ENCODE measurements around the gene GTF2F1.

Gene GTF2F1

DNA sequence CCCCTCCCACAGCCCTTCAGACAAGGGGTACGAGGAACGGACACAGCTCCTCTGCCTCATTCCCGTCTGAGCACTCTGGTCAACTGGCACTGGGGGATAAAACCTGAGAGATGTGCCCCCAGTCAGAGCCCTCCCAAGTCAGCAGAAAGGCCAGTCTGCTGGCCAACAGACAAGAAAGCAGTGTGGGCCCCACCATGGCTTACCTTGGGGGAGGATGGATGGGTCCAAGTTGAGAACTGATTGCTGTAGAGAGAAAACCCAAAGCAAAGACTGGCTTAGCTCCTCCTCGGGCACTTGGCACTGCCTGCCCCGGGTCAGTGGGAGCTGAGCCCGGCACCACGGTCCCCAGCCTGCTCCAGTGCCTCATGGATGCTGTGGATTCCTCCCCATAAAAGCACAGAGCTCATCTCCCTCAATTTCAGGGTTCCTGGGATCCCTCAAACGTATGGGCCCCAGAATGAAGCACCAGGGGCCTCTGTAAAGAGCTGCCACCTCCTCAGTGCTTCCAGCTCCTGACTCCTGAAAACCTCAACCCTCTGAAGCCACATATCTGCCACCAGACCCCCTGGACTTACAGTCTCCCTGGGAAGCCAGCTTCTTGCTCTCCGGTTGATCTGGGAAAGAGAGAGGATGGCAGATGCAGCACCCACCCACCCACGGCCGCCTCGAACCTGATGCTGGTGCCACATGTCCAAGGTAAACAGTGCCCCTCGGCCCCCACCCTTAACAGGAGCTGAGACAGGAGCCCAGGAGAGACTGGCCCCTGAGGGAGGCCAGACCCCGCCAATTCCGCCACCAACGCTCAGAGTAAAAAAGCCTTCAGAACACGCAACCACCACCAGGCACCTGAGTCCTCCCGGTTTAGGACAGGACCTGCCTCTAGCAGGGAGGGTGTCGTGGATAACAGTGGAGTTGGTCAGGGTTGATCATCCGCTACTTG is 28.4 kb upstream of the GTF2F1 start:
- Histone ChIP-seq H3K4me3 (ENCODE audit: low read depth in 1 of 2, low read length in 1 of 2) (no peak overlapping the region), H3K4me1 (ENCODE audit: control insufficient read depth in 1 of 2, insufficient read depth in 1 of 2, low read depth in 1 of 2, low read length in 1 of 2) (peaks cover 18 to 19% of the 10 kb centered on the region in 2 experiments), H3K27ac (no peak overlapping the region), H3K27me3 (no peaks in the 10 kb centered on the region), H3K36me3 (peaks cover 50% of the 10 kb centered on the region), H3K9me3 (no peaks in the 10 kb centered on the region)
- TF ChIP-seq, protein P1, sequence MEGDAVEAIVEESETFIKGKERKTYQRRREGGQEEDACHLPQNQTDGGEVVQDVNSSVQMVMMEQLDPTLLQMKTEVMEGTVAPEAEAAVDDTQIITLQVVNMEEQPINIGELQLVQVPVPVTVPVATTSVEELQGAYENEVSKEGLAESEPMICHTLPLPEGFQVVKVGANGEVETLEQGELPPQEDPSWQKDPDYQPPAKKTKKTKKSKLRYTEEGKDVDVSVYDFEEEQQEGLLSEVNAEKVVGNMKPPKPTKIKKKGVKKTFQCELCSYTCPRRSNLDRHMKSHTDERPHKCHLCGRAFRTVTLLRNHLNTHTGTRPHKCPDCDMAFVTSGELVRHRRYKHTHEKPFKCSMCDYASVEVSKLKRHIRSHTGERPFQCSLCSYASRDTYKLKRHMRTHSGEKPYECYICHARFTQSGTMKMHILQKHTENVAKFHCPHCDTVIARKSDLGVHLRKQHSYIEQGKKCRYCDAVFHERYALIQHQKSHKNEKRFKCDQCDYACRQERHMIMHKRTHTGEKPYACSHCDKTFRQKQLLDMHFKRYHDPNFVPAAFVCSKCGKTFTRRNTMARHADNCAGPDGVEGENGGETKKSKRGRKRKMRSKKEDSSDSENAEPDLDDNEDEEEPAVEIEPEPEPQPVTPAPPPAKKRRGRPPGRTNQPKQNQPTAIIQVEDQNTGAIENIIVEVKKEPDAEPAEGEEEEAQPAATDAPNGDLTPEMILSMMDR (IDR thresholded peaks at IDR 0.05): no peak

DNA sequence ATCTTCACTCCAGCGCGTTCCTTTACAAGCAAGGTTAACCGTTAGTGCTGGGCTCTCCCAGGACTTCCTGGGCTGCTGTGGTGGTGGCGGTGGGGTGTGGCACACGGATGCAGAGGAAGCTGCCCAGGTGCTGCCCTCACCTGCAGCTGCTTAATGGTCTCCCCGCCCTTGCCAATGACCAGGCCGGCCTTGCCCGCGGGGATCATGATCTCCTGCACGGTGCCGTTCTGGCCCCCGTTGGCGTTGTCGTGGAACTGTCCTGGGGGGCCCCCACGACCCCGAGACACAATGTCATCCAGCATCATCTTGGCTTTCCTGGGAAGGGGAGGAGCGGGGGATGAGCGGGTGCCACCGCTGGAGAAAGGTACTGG is 25.6 kb upstream of the GTF2F1 start:
- Histone ChIP-seq H3K9me3 (no peaks in the 10 kb centered on the region), H3K4me1 (ENCODE audit: control insufficient read depth in 1 of 2, insufficient read depth in 1 of 2, low read depth in 1 of 2, low read length in 1 of 2) (peaks cover 5 to 7% of the 10 kb centered on the region in 2 experiments), H3K36me3 (peaks cover 76% of the 10 kb centered on the region), H3K4me3 (ENCODE audit: low read depth in 1 of 2, low read length in 1 of 2) (no peak overlapping the region), H3K27ac (no peak overlapping the region), H3K27me3 (no peaks in the 10 kb centered on the region)
- TF ChIP-seq, protein P1 (IDR thresholded peaks at IDR 0.05): no peak

DNA sequence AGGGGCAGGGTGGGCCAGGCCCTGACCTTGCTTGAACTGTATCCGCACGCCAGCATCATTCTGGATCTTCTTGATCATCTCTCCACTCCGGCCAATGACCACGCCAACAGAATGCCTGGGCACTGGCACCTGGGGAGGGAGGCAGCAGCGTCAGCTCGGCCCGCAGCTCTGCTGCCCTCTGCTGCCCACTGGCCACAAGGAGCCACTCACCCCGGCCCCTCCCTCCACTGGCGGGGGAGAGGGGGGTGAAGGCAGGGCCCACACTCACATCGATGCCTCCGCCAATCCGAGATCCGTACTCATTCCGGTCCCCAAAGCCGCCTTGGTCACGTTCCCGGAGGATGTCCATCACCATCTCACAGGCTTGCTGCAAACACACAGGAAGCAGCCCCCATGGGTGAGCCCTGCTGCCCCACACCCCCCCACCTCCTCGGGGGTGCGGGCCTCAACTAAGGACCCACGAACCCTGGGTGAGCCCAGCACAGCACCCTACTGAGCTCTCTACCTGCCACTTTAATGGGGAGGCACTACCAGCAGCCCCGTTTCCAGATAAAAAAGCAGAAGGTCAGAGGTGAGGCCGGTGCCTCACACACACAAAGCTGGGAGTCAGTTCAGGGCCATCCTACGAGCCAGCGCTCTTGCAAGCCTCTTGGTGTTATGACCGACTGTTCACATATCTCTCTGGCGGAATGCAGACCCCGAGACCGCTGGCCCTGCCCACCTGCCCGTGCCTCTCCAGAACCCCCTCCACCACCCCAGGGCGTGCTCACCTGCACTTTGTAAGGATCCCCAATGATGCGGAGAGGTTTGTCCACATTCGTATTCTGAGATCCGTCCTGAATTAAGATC is 25.0 kb upstream of the GTF2F1 start:
- H3K27me3 ChIP-seq: no peaks in the 10 kb centered on the region
- no peak overlapping the region for H3K27ac ChIP-seq
- no peak overlapping the region for H3K4me3 ChIP-seq (ENCODE audit: low read depth in 1 of 2, low read length in 1 of 2)
- peaks cover 0 to under 1% of the 10 kb centered on the region in 2 experiments for H3K4me1 ChIP-seq (ENCODE audit: control insufficient read depth in 1 of 2, insufficient read depth in 1 of 2, low read depth in 1 of 2, low read length in 1 of 2)
- H3K36me3 ChIP-seq: peaks cover 76% of the 10 kb centered on the region
- TF ChIP-seq, protein P1 (IDR thresholded peaks at IDR 0.05): no peak
- H3K9me3 ChIP-seq: no peaks in the 10 kb centered on the region

DNA sequence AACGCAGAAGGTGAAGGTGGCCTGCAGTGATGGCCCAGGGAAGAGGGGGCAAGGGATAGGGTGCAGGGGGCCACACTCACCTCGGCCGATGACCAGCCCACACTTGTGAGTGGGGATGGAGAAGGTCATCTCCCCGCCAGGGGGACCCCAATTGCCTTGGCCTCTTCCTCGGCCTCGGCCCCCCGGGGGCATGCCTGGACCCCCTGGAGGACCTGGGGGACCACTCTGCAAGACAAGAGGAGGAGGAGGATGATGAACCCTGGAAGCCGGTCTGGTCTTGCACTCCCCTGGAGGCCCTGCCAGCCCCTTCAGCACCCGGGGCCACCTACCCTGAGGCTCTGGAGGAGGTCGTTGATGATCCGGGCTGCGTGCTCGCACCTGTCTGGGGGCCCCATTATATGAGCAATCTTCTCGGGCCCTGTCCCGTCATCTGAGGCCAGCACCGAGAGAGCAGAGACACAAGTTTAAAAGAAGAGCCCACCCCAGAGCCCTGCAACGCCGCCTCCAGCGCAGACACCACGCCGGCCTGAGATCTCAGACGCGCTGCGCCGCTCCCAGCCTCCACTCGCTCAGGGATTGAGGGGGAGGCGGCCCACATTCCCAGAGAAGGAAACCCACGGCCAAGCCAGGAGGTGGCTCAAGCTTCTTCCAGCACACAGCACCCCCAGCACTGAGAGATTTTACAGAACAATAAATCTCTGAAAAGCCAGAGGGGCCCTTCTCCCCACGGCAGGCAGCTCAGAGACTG is 23.9 kb upstream of the GTF2F1 start:
- no peak overlapping the region for H3K4me3 ChIP-seq (ENCODE audit: low read depth in 1 of 2, low read length in 1 of 2)
- H3K36me3 ChIP-seq: peaks cover 76% of the 10 kb centered on the region
- H3K4me1 ChIP-seq (ENCODE audit: control insufficient read depth in 1 of 2, insufficient read depth in 1 of 2, low read depth in 1 of 2, low read length in 1 of 2): no peaks in the 10 kb centered on the region
- no peaks in the 10 kb centered on the region for H3K27me3 ChIP-seq
- no peak overlapping the region for H3K27ac ChIP-seq
- TF ChIP-seq, protein P1 (IDR thresholded peaks at IDR 0.05): no peak
- H3K9me3 ChIP-seq: no peaks in the 10 kb centered on the region

DNA sequence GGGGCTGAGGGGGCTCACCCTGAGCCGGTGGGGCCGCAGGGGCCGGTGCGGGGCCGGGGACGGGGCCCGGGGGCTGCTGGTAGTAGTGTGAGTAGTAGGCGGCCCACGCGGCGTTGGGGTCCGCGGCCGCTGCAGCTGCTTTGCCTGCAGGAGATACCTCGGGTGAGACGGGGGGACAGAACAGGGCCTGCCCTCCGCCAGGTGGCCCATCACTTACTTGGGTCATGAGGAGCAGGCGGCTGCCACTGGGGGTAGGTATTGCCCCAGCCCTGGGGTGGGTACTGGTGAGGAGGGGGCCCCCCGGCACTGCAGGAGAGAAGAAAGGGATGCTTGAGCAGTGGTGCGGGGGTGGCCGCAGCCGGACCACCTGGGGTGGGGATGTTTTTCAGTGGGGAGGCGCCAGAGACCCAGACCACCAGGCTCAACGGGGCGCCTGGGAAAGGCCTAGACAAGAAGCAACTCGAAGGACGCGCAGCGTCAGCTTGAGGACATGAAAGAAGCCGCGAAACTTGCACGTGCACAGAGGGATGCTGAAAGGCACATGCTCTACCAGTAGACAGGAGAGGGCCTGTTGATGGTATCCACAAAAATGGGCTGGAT is 22.7 kb upstream of the GTF2F1 start:
- H3K4me3 ChIP-seq (ENCODE audit: low read depth in 1 of 2, low read length in 1 of 2): no peak overlapping the region
- no peaks in the 10 kb centered on the region for H3K4me1 ChIP-seq (ENCODE audit: control insufficient read depth in 1 of 2, insufficient read depth in 1 of 2, low read depth in 1 of 2, low read length in 1 of 2)
- H3K36me3 ChIP-seq: peaks cover 70% of the 10 kb centered on the region
- no peaks in the 10 kb centered on the region for H3K9me3 ChIP-seq
- TF ChIP-seq, protein P1 (IDR thresholded peaks at IDR 0.05): no peak
- no peaks in the 10 kb centered on the region for H3K27me3 ChIP-seq
- H3K27ac ChIP-seq: no peak overlapping the region
